Suprapubic skin (tissue), 4 donors: ENCODE results near the gene KIF21B. TPM values are rescaled to one million over a fixed set of nuclear protein-coding genes. Genes with fewer than 3 reads are reported as not detected.

Experiments
- DNase-seq, 2 donors: peaks; one replicate each; pipeline ENCODE4 v3.0.0-alpha.2; 2019; ENCODE audit warnings: low spot score in 2 of 2
- H3K27ac ChIP-seq: fragments of 200-600 bp; sonication (generic); one replicate; pipeline ENCODE4 v1.5.1; 2019
- H3K27me3 ChIP-seq: fragments of 200-600 bp; sonication (generic); one replicate; pipeline ENCODE4 v1.5.1; 2019
- H3K36me3 ChIP-seq: fragments of 200-600 bp; sonication (generic); one replicate; pipeline ENCODE4 v1.5.1; 2019
- H3K4me1 ChIP-seq: fragments of 200-600 bp; sonication (generic); one replicate; pipeline ENCODE4 v1.5.1; 2019
- H3K4me3 ChIP-seq: fragments of 200-600 bp; sonication (generic); one replicate; pipeline ENCODE4 v1.5.1; 2019; ENCODE audit warnings: mild to moderate bottlenecking
- H3K9me3 ChIP-seq: fragments of 200-600 bp; sonication (generic); one replicate; pipeline ENCODE4 v1.5.1; 2019
- CTCF ChIP-seq, 2 donors: fragments of 200-600 bp in 1 of 2; fragments of 450-650 bp in 1 of 2; sonication (generic) in 1 of 2; IDR thresholded peaks; one replicate each; pipeline ENCODE4 v1.5.1; 2016 to 2019; ENCODE audit warnings: antibody characterized with exemption in 2 of 2, mild to moderate bottlenecking in 1 of 2, moderate library complexity in 1 of 2
- EP300 ChIP-seq: sonication (generic); formaldehyde crosslinking; IDR thresholded peaks from one replicate; pipeline ENCODE4 v1.6.1; 2017; ENCODE audit warnings: antibody characterized with exemption
- POLR2A ChIP-seq, 2 donors: fragments of 450-650 bp; IDR thresholded peaks; one replicate each; pipeline ENCODE4 v1.6.1; 2017; ENCODE audit warnings: antibody characterized with exemption in 2 of 2, mild to moderate bottlenecking in 2 of 2, moderate library complexity in 2 of 2
- POLR2AphosphoS5 ChIP-seq, 3 donors: sonication (generic); formaldehyde crosslinking; IDR thresholded peaks; one replicate each; pipeline ENCODE4 v1.6.1; 2017; ENCODE audit warnings: antibody characterized with exemption in 3 of 3
- WGBS: methylation state at CpG from one replicate; pipeline ENCODE4 v1.1.5; 2018; 5-methylcytosine and 5-hydroxymethylcytosine counted together
- total RNA-seq, 4 donors: library from RNA; depleted of rRNA; stranded (reverse); fragments of >200 nt; gene quantifications; one replicate each; pipeline ENCODE4 v1.1.0, GENCODE V29; 2016

Gene KIF21B
- total RNA-seq, 4 donors from 2014 or later = 0.65 to 2.3 (median 1.1) TPM

GRCh38 chr1:201068976-201069375, 45.5 kb upstream of the KIF21B start:
- H3K4me1 ChIP-seq = no peaks in the 10 kb centered on the region
- peaks cover 10% of the 10 kb centered on the region for H3K27me3 ChIP-seq
- 78% methylated on average over 4 of the region's 4 CpGs for WGBS
- H3K27ac ChIP-seq = no peak overlapping the region
- TF ChIP-seq EP300 = no peak
- no peaks in the 10 kb centered on the region for H3K9me3 ChIP-seq
- no peaks in the 10 kb centered on the region for H3K36me3 ChIP-seq
- DNase-seq = no peak
- H3K4me3 ChIP-seq = no peak overlapping the region

- H3K36me3 ChIP-seq = no peaks in the 10 kb centered on the region
- H3K27me3 ChIP-seq = peaks cover 10% of the 10 kb centered on the region
- H3K4me3 ChIP-seq = no peak overlapping the region
- H3K9me3 ChIP-seq = no peaks in the 10 kb centered on the region
- no peak overlapping the region for H3K27ac ChIP-seq
- no peaks in the 10 kb centered on the region for H3K4me1 ChIP-seq
- TF ChIP-seq CTCF (IDR thresholded peaks at IDR 0.05) (no peak), EP300 (no peak), POLR2A (IDR thresholded peaks at IDR 0.05) (no peak), POLR2AphosphoS5 (IDR thresholded peaks at IDR 0.05) (no peak)
- DNase-seq = no peak
- WGBS = 89% methylated on average over 4 of the region's 4 CpGs
Measured at GRCh38 chr1:201066986-201067385, 43.5 kb upstream of the KIF21B start.

GRCh38 chr1:201065686-201066085, 42.2 kb upstream of the KIF21B start:
- Histone ChIP-seq H3K4me3 (no peak overlapping the region), H3K9me3 (no peaks in the 10 kb centered on the region), H3K4me1 (no peaks in the 10 kb centered on the region), H3K27ac (no peak overlapping the region), H3K27me3 (peaks cover 10% of the 10 kb centered on the region), H3K36me3 (no peaks in the 10 kb centered on the region)
- DNase-seq = no peak
- TF ChIP-seq POLR2A (IDR thresholded peaks at IDR 0.05) (no peak), POLR2AphosphoS5 (IDR thresholded peaks at IDR 0.05) (no peak), EP300 (no peak), CTCF (IDR thresholded peaks at IDR 0.05) (no peak)
- WGBS = 93% methylated on average over 10 of the region's 10 CpGs

- Histone ChIP-seq H3K9me3 (no peaks in the 10 kb centered on the region), H3K4me3 (no peak overlapping the region), H3K4me1 (no peaks in the 10 kb centered on the region), H3K27ac (no peak overlapping the region), H3K36me3 (no peaks in the 10 kb centered on the region), H3K27me3 (peaks cover 10% of the 10 kb centered on the region)
- TF ChIP-seq POLR2A (IDR thresholded peaks at IDR 0.05) = no peak
- TF ChIP-seq EP300 = no peak
- no peak for TF ChIP-seq CTCF (IDR thresholded peaks at IDR 0.05)
- no peak for TF ChIP-seq POLR2AphosphoS5 (IDR thresholded peaks at IDR 0.05)
- DNase-seq = no peak
- WGBS = 66% methylated on average over 8 of the region's 8 CpGs
Measured at GRCh38 chr1:201064806-201065205, 41.3 kb upstream of the KIF21B start.

- Histone ChIP-seq H3K4me3 (no peak overlapping the region), H3K4me1 (no peaks in the 10 kb centered on the region), H3K27me3 (peaks cover 10% of the 10 kb centered on the region), H3K27ac (no peak overlapping the region), H3K36me3 (no peaks in the 10 kb centered on the region), H3K9me3 (no peaks in the 10 kb centered on the region)
- DNase-seq = no peak
- TF ChIP-seq EP300 (no peak), CTCF (IDR thresholded peaks at IDR 0.05) (no peak), POLR2A (IDR thresholded peaks at IDR 0.05) (no peak), POLR2AphosphoS5 (IDR thresholded peaks at IDR 0.05) (no peak)
- 97% methylated on average over 7 of the region's 7 CpGs for WGBS
Measured at GRCh38 chr1:201063145-201063544, 39.6 kb upstream of the KIF21B start.

- Histone ChIP-seq H3K4me1 (no peaks in the 10 kb centered on the region), H3K27ac (no peak overlapping the region), H3K36me3 (no peaks in the 10 kb centered on the region), H3K4me3 (no peak overlapping the region), H3K9me3 (no peaks in the 10 kb centered on the region), H3K27me3 (peaks cover 10% of the 10 kb centered on the region)
- TF ChIP-seq POLR2AphosphoS5 (IDR thresholded peaks at IDR 0.05) (no peak), EP300 (no peak), CTCF (IDR thresholded peaks at IDR 0.05) (no peak), POLR2A (IDR thresholded peaks at IDR 0.05) (no peak)
- WGBS = 73% methylated on average over 6 of the region's 8 CpGs
- DNase-seq = no peak
Measured at GRCh38 chr1:201062511-201063091, 39.1 kb upstream of the KIF21B start.
